PC-9 (cell line): ENCODE measurements around the gene CD59. TPM values are rescaled to one million over a fixed set of nuclear protein-coding genes. Genes with fewer than 3 reads are reported as not detected.

Experiments used
- BruUV-seq: library from RNA; stranded (reverse); fragments of 400-500 nt; replicated peaks from 2 replicates; lab custom pipeline; 2021; lab: Mats Ljungman, UMichigan
- CTCF ChIA-PET: fragments of 300-600 bp; sonication (Branson Sonifier 250); formaldehyde crosslinking; loops from one replicate; lab custom pipeline; 2022; ENCODE audit warnings: antibody characterized with exemption; lab: Charles Lee
- POLR2A ChIA-PET: fragments of 300-600 bp; sonication (Branson Sonifier 250); formaldehyde crosslinking; loops from one replicate; lab custom pipeline; 2022; ENCODE audit warnings: antibody characterized with exemption; ENCODE audit not compliant: unreplicated experiment; lab: Charles Lee
- DNase-seq, 2 experiments: peaks; one replicate each; pipeline versions ENCODE4 v3.0.0 to v3.0.0-alpha.2; 2015 to 2022; ENCODE audit warnings: mixed read lengths in 1 of 2
- H2AFZ ChIP-seq: fragments of 200-600 bp; sonication (generic); 2 replicates; pipeline ENCODE4 v1.8.1; 2017; ENCODE audit warnings: antibody characterized with exemption
- H3F3A ChIP-seq: fragments of 200-600 bp; sonication (generic); 2 replicates; pipeline ENCODE4 v1.8.1; 2017; ENCODE audit warnings: antibody characterized with exemption, mild to moderate bottlenecking, low read depth; ENCODE audit not compliant: insufficient read depth
- H3K27ac ChIP-seq: fragments of 200-600 bp; sonication (generic); 2 replicates; pipeline ENCODE4 v1.6.1; 2016; ENCODE audit warnings: mixed run types
- H3K27me3 ChIP-seq: fragments of 200-600 bp; sonication (generic); 2 replicates; pipeline ENCODE4 v1.6.1; 2016; ENCODE audit warnings: low read depth, mixed run types; ENCODE audit not compliant: insufficient read depth
- H3K36me3 ChIP-seq: fragments of 200-600 bp; sonication (generic); 2 replicates; pipeline ENCODE4 v1.6.1; 2016; ENCODE audit warnings: low read depth, mixed run types
- H3K4me1 ChIP-seq: fragments of 200-600 bp; sonication (generic); replicated peaks from 2 replicates; pipeline ENCODE4 v1.6.1; 2016; ENCODE audit warnings: mixed run types; ENCODE audit not compliant: insufficient read depth
- H3K4me2 ChIP-seq: fragments of 200-600 bp; sonication (generic); 2 replicates; pipeline ENCODE4 v1.6.1; 2017; ENCODE audit warnings: mixed run types
- H3K4me3 ChIP-seq: fragments of 200-600 bp; sonication (generic); 2 replicates; pipeline ENCODE4 v1.6.1; 2016; ENCODE audit warnings: mixed run types
- H3K79me2 ChIP-seq: fragments of 200-600 bp; sonication (generic); 2 replicates; pipeline ENCODE4 v1.6.1; 2017; ENCODE audit warnings: low read depth, mixed run types
- H3K9me2 ChIP-seq: fragments of 200-600 bp; sonication (generic); 2 replicates; pipeline ENCODE4 v1.8.1; 2017; ENCODE audit warnings: mild to moderate bottlenecking; ENCODE audit not compliant: insufficient read depth
- H3K9me3 ChIP-seq: fragments of 200-600 bp; sonication (generic); 2 replicates; pipeline ENCODE4 v1.8.1; 2016; ENCODE audit warnings: low read depth; ENCODE audit not compliant: insufficient read depth
- H4K20me1 ChIP-seq: fragments of 200-600 bp; sonication (generic); 2 replicates; pipeline ENCODE4 v1.8.1; 2017; ENCODE audit not compliant: insufficient read depth
- CTCF ChIP-seq: fragments of 200-600 bp; sonication (generic); conservative IDR thresholded peaks from 2 replicates; pipeline ENCODE4 v1.6.1; 2017; ENCODE audit warnings: mixed run types, antibody characterized with exemption, mild to moderate bottlenecking, moderate library complexity
- EZH2 ChIP-seq: fragments of 200-600 bp; sonication (generic); IDR thresholded peaks from 2 replicates; pipeline ENCODE4 v1.8.0; 2017; ENCODE audit warnings: antibody characterized with exemption, low read depth
- intact Hi-C: fragments of 100-400 bp; cut with micrococcal nuclease; formaldehyde crosslinking; loops from one replicate; pipeline ENCODE4 v1.10.0; 2022; ENCODE audit not compliant: unreplicated experiment
- total RNA-seq: library from RNA; stranded (reverse); gene quantifications from 2 replicates; pipeline ENCODE4 v1.2.3, GENCODE V29; 2021

CD59 gene
- total RNA-seq, 1 experiment from 2014 or later = 291 TPM

DNA sequence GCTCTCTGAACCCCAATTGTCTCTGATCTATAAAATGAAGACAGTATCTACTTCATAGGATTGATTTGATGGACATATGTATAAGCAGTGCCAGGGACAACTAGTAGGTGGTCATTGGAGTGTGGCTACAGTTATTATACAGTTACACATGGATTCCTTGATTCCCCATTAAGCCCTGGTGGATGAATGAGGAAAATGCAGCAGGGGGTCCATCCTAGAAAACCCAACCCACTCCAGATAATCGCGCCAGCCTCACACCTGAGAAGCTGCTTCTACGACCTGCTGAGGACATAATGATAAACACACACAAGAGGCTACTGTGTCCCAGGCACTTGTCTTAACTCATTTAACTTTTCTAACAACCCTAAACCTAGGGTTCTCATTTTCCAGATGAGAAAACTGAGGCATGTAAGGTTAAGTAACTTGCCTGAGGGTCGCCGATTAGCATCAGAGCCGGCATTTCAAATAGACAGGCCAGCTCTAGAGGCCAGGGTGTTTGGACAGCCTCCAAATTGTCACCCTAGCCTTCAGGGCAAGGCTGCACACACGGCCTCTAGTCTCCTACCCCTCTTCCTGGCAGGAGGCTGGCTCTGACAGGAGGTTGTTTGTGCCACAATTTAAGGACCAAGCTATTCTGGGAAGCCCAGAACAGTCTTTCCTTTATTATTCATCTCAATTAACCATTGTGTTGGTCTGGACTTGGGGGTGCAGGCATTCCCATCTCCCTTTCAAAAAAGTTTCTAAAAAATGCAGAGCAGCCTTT, 31.8 kb downstream of the CD59 start:
- intact Hi-C loops = loop anchor here (5.0 kb wide), 1 partner anchor 162 kb away; no protein-coding TSS in a partner anchor

DNA sequence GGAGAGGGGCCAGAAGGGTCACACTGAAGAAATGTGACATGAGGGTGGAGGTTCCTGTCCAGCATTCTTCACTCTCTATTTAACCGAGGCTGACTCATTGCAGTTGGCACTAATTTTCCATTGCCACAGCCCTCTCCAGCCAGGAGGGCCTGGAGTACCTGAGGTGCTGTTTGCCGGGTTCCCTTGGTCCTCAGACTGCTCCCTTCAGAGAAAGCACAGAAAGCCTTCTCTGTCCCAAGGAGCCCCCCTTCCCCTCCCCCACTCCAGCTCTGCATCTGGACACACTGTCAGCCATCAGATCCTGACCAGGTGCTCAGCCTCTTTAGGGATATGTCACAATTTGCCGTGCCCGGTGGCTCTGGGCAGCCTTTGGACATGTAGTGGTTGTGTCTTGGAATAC, 32.4 kb downstream of the CD59 start:
- POLR2A ChIA-PET = interaction anchor here (0.7 kb wide), 1 partner anchor 65 kb away, joined by 4 read pairs; no protein-coding TSS in a partner anchor
- no TSS peak for BruUV-seq
- no peak for TF ChIP-seq CTCF
- TF ChIP-seq EZH2 = no peak

More for the DNA sequence above, 31.8 kb downstream of the CD59 start:
- ChIA-PET CTCF (no interaction called here), POLR2A (interaction anchor here (0.6 kb wide), 1 partner anchor 16 kb away, joined by 8 read pairs; no protein-coding TSS in a partner anchor)
- Histone ChIP-seq H2AFZ (no peak overlapping the region), H4K20me1 (no peaks in the 10 kb centered on the region), H3K79me2 (peaks cover 14% of the 10 kb centered on the region; the same call in 1 of the 2 replicates), H3K36me3 (peaks cover 32% of the 10 kb centered on the region), H3K9me2 (no peaks in the 10 kb centered on the region), H3K4me1 (peaks cover 86% of the 10 kb centered on the region), H3K4me3 (no peak overlapping the region), H3K9me3 (no peaks in the 10 kb centered on the region), H3F3A (peaks cover 70% of the 10 kb centered on the region), H3K27ac (peak overlapping the region; percentile 68), H3K27me3 (no peaks in the 10 kb centered on the region), H3K4me2 (peak overlapping the region; percentile 41)
- no TSS peak for BruUV-seq
- peak in 1 of 2 experiments; percentile 35 for DNase-seq
- TF ChIP-seq EZH2 (no peak), CTCF (peak; percentile 34; the same call in 1 of the 2 replicates)

DNA sequence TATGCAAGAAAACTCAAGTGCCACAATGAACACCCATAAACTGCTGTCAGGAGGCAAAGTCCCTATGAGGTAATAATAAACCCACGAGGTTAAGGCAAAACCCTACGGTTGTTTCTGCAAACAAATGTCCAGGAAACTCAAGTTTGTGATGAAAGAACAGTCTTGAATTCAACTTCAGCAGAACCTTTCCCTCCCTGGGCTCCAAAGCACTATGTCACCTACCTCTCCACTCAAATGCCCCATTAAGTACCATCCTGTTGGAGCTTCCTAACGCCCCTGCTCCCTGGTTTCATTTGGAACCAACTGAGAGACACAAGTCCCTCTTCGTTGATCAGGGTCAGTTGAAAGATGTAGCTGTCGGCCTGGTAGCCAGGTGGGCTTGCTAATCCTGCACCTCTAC, 33.0 kb downstream of the CD59 start:
- peak overlapping the region; percentile 68 for H3K27ac ChIP-seq
- H3K4me2 ChIP-seq = peak overlapping the region; percentile 41
- H3K9me3 ChIP-seq = no peaks in the 10 kb centered on the region
- H3K9me2 ChIP-seq = no peaks in the 10 kb centered on the region
- peaks cover 58% of the 10 kb centered on the region for H3F3A ChIP-seq
- peaks cover 14% of the 10 kb centered on the region; the same call in 1 of the 2 replicates for H3K79me2 ChIP-seq
- H4K20me1 ChIP-seq = no peaks in the 10 kb centered on the region
- DNase-seq = no peak
- TF ChIP-seq CTCF (no peak), EZH2 (no peak)
- peaks cover 24% of the 10 kb centered on the region; the same call in 1 of the 2 replicates for H3K36me3 ChIP-seq
- TSS peak; percentile 17 for BruUV-seq
- ChIA-PET CTCF (interaction anchor here (0.5 to 1.6 kb wide), 3 partner anchors 11 to 67 kb away, joined by 3 to 5 read pairs (median 5); no protein-coding TSS in a partner anchor), POLR2A (interaction anchor here (0.7 kb wide), 1 partner anchor 66 kb away, joined by 4 read pairs; no protein-coding TSS in a partner anchor)
- H3K4me1 ChIP-seq = peaks cover 75% of the 10 kb centered on the region
- H3K27me3 ChIP-seq = no peaks in the 10 kb centered on the region
- H2AFZ ChIP-seq = no peak overlapping the region
- intact Hi-C loops = loop anchor here (5.0 kb wide), 1 partner anchor 161 kb away; no protein-coding TSS in a partner anchor
- no peak overlapping the region for H3K4me3 ChIP-seq

More for the DNA sequence above, 32.4 kb downstream of the CD59 start:
- H3K36me3 ChIP-seq = peaks cover 26% of the 10 kb centered on the region; the same call in 1 of the 2 replicates
- peaks cover 80% of the 10 kb centered on the region for H3K4me1 ChIP-seq
- H3K4me2 ChIP-seq = peak overlapping the region; percentile 41
- peaks cover 64% of the 10 kb centered on the region for H3F3A ChIP-seq
- H3K79me2 ChIP-seq = peaks cover 14% of the 10 kb centered on the region; the same call in 1 of the 2 replicates
- DNase-seq = peak; percentile 73 to 86
- CTCF ChIA-PET = interaction anchor here (0.5 to 1.6 kb wide), 2 partner anchors 11 to 67 kb away, joined by 5 read pairs; no protein-coding TSS in a partner anchor
- H4K20me1 ChIP-seq = no peaks in the 10 kb centered on the region
- no peaks in the 10 kb centered on the region for H3K9me3 ChIP-seq
- H2AFZ ChIP-seq = no peak overlapping the region
- H3K9me2 ChIP-seq = no peaks in the 10 kb centered on the region
- H3K27ac ChIP-seq = peak overlapping the region; percentile 68
- no peaks in the 10 kb centered on the region for H3K27me3 ChIP-seq
- intact Hi-C loops = loop anchor here (5.0 kb wide), 1 partner anchor 161 kb away; no protein-coding TSS in a partner anchor
- H3K4me3 ChIP-seq = no peak overlapping the region
